ENCODE results near the gene PCDH19.
A peak's percentile ranks its signal among the peaks of the same experiment; 100 is the strongest.
"Not testable (repeated sequence)": the region's sequence is repeated elsewhere in the genome, so short reads cannot be mapped to it uniquely, and the experiment has no call there.

Gene PCDH19

DNA sequence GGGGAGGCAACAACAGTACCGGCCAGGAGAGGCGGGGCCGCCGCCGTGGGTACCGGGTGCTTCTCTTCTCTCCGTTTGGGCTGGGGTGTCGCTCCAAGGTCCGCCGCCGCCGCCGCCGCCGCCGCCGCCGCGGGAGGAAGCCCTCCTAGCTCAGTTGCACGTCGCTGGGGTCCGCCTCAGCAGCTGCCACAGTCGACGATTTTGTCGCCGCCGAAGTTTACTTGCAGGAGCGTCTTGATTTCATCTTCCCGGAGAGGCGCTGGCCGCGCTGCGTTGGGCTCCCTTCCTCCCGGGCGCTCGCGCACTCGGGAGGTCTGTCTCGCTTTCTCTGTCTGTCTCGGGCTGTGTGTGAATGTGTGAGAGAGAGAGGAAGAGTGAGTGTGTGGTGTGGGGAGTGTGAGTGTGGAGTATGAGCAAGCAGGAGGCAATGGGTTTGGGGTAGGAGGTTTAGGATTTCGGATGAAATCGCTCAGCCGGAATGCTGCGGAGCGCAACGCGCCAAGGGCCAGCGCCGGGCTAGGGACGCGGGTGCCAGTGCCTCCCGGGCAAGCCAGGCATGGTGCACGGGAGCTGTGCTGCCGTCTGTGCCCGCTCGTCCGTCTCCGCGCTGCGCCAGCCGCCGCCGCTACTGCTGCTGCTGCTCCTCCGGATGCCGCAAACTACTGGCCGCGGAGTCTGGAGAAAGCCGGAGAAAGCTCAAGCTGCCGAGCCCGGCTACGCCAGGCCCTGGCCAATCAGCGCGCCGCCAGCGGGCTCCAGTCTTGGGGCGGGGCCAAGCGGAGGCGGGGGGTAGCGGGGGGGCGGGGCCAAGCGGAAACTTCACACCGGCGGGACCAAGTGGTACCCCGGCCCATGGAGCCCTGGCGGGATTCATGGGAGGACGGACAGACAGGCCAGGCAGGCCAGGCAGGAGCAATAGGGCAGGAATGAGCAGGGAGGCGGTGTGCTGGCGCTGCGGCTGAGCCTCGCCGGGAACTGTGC is at the start of gene PCDH19:
TSS of gene PCDH19 (minus strand) at position 664 of the 981 bp plus-strand sequence. CDS start 1,676 bp downstream, outside the sequence.
- peak; percentile 48 for DNase-seq

DNA sequence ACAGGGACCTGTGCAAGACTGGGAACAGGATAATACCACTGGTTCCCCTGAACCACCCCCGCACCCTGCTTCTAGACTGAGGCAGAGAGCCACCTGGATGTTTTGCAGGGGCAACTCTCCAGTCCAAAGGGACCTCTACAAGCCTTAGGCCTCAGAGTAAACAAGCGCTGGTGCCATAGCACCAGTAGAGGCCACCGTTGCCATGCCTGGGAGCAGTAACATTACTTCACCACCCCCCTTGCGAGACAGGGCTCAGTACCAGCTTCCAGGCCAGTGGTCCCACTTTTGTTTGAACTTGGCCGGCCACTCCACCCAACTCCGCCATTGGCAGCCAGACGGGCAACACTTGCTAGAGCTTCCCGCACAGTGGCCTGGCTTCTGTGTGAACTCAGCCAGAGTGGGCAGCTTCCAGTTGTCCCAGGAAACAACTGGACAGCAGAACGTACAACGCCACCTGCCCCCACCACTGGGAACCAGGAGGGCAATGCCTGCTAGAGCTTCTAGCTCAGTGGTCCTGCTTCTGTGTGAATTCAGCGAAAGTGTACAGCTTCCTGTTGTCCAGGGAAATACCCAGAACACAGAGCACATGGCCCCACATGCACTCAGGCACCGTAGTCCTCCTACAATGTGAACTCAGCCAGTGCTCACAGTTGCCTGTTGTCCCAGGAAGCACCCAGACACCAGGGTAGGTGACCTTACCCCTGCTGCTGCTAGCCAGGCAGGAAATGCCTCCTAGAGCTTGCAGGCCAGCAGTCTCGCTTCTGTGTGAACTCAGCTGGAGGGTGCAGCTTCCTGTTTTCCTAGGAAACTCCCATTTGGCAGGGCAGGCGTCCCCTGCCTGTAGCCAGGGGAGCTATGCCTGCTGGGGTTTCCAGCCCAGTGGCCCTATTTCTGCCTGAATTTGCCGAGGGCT is 39.9 kb upstream of the PCDH19 start:
- DNase-seq: no peak

DNA sequence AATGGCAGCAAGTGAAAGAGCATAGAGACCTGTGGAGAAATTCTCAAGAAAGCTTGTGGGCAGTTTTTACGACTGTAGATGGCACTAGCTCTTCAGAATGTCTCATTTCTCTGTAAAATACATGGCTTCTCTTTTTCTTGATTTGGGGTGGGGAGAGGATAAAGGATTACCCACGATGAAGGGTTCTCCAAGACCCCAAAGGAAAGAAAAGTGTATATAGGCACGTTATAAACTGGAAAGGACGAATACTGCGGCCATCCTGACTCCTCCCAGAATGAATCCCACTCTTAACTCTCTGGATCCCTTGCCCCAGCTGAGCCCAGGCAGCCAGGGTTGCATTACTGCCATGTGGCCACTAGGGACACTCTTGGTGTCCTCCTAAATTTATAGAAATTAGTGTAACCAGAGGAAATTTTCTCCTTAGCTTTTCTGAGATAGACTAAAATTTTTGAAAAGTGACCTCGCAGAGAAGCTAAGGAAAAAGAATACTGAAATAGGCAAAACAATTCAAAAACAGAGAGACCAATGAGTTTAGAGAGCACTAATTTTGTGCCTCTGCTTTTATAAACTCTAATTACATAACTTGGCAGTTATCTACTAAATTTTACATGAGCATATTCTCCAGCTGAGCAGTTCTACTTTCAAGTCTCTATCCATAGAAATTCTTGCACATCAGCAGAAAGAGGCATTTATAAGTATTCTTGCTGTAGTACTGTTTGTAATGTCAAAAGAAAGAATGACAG is 37.8 kb upstream of the PCDH19 start:
- DNase-seq: peak; percentile 16

DNA sequence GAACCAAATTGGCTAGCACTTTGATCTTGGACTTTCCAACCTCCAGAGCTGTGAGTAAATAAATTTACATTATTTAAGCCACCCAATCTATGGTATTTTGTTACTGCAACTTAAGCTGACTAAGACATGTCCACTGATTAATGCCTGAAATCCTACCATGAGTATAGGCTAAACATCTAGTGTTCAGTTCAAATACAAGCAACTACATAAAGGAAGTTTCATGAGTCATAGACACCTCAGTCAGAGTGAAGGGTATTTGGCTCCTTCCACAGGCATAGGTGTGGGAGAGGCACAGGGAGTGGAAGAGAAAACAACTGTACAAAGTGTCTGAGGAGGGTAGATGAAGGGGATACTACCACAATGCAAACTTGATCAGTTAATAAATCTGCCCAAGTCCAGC is 35.5 kb upstream of the PCDH19 start:
- no peak for DNase-seq

GRCh38 chrX:100441321-100441720 is 31.2 kb upstream of the PCDH19 start:
- not testable (repeated sequence) for DNase-seq

DNA sequence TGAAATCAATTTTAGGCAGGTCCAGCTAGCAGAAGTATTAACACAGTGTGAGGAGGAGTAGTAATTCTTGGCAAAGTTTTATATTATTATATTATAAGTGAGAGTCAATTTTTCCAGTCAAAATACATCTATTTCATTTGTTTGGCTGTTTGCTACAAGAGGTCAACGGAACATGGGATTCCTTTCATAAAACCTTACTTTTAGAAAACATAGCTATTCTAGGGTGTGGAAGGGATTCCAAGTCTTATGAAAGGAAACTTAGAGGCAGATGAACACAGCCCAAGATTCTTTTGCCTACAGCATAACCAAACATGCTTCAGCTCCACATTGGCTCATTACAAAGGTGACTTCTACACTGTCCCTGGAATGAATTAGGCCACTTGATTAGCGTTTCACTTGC is 29.9 kb upstream of the PCDH19 start:
- DNase-seq: no peak

DNA sequence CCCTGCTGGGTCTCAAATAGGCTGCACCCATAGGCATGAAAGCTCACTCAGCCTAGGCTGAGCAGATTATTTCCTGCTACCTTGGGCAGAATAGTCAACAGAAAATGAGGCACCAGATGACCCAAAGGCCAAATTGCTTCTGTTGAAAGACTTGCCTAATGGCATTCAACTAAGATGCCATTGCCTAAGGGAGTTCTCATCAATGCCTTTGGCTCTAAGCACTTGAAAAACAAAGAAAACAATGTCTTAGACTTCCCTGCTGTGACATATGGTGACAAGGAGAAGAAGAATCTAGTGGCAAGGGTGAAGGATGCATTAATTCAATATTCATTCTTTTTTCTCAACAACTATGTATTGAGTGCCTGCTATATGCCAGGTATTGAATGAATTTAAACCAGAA is 25.7 kb upstream of the PCDH19 start:
- DNase-seq: no peak

GRCh38 chrX:100424012-100424411 is 13.9 kb upstream of the PCDH19 start:
- DNase-seq: no peak

GRCh38 chrX:100418556-100418955 is 8.5 kb upstream of the PCDH19 start:
- no peak for DNase-seq

GRCh38 chrX:100417681-100418080 is 7.6 kb upstream of the PCDH19 start:
- no peak for DNase-seq

GRCh38 chrX:100413229-100413628 is 3.2 kb upstream of the PCDH19 start:
- DNase-seq: peak; percentile 12

DNA sequence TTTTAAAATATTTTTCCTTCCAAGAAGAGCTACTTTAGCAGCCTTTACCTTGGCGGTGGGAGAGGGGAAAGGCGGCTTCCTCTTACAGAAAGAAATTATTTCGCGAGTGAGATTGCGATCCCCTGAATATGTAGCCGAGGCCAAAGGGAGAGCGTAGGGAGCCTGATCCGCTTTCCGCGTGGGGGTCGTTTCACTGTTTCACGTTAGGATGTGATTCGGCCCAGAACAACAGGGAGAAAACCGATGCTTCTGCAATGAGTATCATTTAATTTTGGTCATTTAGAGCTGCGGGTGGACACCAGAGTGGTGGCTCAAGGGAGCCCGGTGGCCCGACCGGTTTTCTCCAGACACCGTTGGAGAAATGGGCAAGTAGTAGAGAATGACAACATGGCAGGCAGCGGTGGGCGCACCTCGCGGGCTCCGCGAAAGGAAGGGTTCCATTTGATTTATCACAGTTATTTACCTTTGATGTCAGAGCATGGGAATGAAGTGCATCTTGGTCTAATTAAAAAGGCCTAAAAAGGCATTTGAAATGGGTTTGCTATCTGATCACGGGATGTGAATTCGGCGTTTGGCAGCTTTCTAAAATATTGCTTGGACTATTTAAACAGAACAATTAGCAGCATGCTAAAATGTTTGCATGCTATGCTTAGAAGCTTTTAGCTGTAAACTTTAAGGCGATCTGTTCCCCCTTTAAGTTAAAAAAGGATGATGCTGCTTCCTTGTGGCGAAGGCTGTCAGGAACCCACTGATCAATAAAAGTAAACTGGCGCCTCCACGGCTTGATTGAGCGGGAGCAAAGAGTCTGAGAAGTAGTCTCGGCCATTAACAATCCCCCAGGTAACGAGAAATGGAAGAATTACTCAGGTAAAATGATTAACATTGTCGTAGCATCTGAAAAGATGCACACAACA is 2.0 kb upstream of the PCDH19 start:
- DNase-seq: no peak

DNA sequence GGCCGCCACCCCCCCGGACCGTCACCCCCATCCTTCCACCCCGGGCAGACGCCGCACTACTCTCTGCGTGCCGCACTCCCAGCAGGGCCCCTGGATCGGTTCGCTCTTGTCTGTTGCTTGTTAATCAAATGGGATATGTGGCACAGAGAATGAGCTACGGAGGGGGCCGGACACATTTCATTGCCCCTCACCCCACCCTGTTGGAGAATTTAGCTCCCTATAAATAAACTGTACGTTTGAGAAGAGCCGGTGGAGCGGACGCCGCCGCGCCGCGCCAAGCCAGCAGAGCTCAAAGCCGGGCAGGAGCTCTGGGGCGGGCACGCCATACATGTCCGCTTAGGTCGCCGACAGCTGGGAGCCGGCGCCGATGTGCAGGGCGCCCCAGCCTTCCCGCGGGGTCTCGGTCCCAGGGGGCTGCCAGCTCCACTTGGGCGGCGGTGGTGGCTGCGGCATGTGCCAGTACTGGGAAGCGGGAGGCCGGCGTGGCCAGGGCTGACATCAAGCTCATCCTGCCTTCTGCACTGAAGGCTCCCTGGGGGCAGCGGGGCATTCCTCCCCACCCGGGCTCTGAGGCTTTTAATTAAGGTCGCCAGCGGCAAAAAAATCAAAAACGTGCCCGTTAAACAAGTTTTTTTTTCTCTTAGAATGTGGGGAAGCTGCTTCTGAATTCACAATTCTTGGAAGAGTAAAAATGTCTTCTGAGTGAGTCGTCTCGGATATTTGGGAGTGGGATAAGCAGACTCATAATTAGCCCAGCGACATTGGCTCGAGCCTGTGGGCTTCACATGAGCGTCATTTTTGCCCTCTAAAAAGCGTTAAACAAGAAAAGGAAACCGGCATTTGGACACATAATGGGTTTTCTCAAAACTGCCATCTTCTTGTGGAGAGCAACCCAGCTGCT is 1.1 kb upstream of the PCDH19 start:
- DNase-seq: no peak

DNA sequence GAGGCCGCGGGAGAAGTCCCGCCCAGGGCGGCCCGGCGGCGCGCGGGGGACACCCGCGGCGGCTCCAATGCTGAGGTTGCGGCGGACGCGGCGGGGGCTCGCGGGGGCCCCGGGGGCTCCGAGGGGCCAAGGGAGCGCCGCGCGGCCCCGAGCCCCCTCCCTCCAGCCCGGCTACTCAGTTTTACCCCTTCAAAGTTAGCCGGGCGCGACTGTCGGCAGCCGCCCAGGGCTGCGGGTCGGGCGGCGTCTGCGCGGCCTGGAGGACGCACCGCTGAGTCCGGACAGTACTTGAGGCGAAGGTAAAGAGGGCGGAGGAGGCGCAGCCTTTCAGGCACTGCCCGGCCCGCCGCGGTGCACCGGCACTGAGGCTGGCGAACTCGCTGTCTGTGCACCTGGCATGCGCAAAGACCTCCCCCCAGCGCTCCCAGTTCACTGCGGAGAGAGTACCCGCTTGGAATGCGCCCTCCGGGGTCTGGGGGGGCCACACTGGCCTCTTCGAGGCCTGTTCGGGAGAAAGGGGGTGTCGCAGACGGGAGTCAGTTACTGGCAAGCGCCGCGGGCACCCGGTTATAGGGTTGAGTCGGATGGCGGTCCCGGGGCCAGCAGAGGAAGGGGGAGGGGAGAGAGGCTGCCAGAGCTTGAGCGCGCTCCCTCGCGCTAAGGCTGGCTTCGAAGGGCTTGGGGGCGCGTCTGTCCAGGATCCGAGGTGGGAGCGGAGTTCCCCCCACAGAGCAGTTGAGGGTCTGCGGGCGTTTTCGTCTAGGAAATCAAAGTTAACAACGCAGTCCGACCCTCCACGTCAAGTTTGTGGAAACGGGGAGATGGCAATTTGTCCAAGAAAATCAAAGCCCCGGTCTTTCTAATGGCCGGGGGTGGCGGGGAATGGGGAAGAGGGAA is 1.1 kb downstream of the PCDH19 start:
- no peak for DNase-seq

- no peak for DNase-seq
Observed at GRCh38 chrX:100407784-100408712, 2.0 kb downstream of the PCDH19 start.

DNA sequence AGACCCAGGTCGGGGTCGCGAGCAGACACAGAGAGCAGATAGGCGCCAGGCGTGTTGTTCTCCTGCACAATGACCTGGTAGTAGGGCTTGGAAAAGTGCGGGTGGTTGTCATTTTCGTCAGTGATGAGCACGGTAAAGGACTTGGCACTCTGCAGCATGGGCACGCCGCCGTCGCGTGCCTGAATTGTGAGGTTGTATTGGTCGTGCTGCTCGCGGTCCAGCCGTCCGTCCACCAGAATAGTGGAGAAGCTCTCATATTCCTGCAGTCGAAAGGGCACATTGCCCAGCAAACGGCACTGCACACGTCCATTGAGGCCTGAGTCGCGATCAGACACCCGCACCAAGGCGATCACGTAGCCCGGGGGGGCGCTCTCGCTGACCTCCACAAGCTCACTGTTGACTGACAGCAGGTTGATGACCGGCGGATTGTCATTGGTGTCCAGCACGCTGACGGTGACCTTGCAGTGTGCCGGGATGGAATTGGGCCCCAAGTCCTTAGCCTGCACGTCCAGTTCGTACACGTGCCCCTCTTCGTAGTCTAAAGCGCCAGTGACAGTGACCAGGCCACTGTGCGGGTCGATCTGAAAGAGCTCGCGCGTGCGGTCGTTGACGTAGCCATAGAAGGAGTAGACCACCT is 2.8 kb downstream of the PCDH19 start:
- DNase-seq: no peak

- DNase-seq: no peak
Observed at GRCh38 chrX:100405424-100405823, 4.6 kb downstream of the PCDH19 start.

GRCh38 chrX:100404851-100405250 is 5.2 kb downstream of the PCDH19 start:
- no peak for DNase-seq

Measured in stimulated activated CD4-positive, alpha-beta T cell treated with anti-CD3 and anti-CD28 coated beads, Interleukin-4, amount 100 ng/mL, for 1 hour (primary cell).